Liver (tissue), 9 donors: Measurements from ENCODE around the gene MRPL49. TPM values are rescaled to one million over a fixed set of nuclear protein-coding genes. Genes with fewer than 3 reads are reported as not detected.
A peak's percentile ranks its signal among the peaks of the same experiment; 100 is the strongest.

Source experiments
- DNase-seq: peaks from one replicate; pipeline ENCODE4 v3.0.0-alpha.2; 2017; ENCODE audit warnings: low spot score
- H3K27ac ChIP-seq, 2 donors: one replicate each; pipeline ENCODE4 v1.7.0; 2013; ENCODE audit warnings: inconsistent platforms in 2 of 2, low read length in 2 of 2, control low read depth in 1 of 2, low read depth in 1 of 2, mild to moderate bottlenecking in 1 of 2
- H3K27me3 ChIP-seq, 4 donors: one replicate each; pipeline versions ENCODE4 v1.6.1 to v1.7.0; 2013; ENCODE audit warnings: low read length in 3 of 4, inconsistent platforms in 1 of 4, mild to moderate bottlenecking in 1 of 4, moderate library complexity in 1 of 4; ENCODE audit not compliant: control insufficient read depth in 4 of 4, insufficient read depth in 4 of 4
- H3K36me3 ChIP-seq, 4 donors: one replicate each; pipeline versions ENCODE4 v1.6.1 to v1.7.0; 2013; ENCODE audit warnings: low read length in 3 of 4, mild to moderate bottlenecking in 3 of 4, low read depth in 1 of 4, moderate library complexity in 1 of 4; ENCODE audit not compliant: control insufficient read depth in 4 of 4, insufficient read depth in 3 of 4
- H3K4me1 ChIP-seq, 4 donors: one replicate each; pipeline versions ENCODE4 v1.6.1 to v1.7.0; 2013; ENCODE audit warnings: low read length in 3 of 4, mild to moderate bottlenecking in 3 of 4, moderate library complexity in 1 of 4; ENCODE audit not compliant: control insufficient read depth in 4 of 4, insufficient read depth in 4 of 4
- H3K4me3 ChIP-seq, 3 donors: one replicate each; pipeline versions ENCODE4 v1.6.1 to v1.7.0; 2013; ENCODE audit warnings: low read length in 3 of 3, control low read depth in 1 of 3, low read depth in 1 of 3, mild to moderate bottlenecking in 1 of 3
- H3K9ac ChIP-seq, 2 donors: one replicate each; pipeline ENCODE4 v1.7.0; 2013; ENCODE audit warnings: low read length in 2 of 2, mild to moderate bottlenecking in 2 of 2, moderate library complexity in 2 of 2, control low read depth in 1 of 2, low read depth in 1 of 2
- H3K9me3 ChIP-seq, 4 donors: one replicate each; pipeline versions ENCODE4 v1.6.1 to v1.7.0; 2013; ENCODE audit warnings: low read length in 3 of 4; ENCODE audit not compliant: control insufficient read depth in 4 of 4
- ATF3 ChIP-seq: IDR thresholded peaks from 2 replicates; pipeline ENCODE4 v1.6.1; 2016; ENCODE audit warnings: antibody characterized with exemption
- CTCF ChIP-seq: fragments of 150-350 bp; IDR thresholded peaks from 2 replicates; pipeline ENCODE4 v1.5.1; 2017; ENCODE audit warnings: improper control_type of control experiment, low read depth, low read length; ENCODE audit not compliant: missing input control
- EGR1 ChIP-seq, 2 donors: IDR thresholded peaks; 2 replicates each; pipeline ENCODE4 v1.6.1; 2016 to 2018; ENCODE audit warnings: antibody characterized with exemption in 2 of 2, low read depth in 2 of 2
- FOXA1 ChIP-seq: IDR thresholded peaks from 2 replicates; pipeline ENCODE4 v1.6.1; 2016; ENCODE audit warnings: antibody characterized with exemption
- FOXA2 ChIP-seq: IDR thresholded peaks from 2 replicates; pipeline ENCODE4 v1.6.1; 2016; ENCODE audit warnings: antibody characterized with exemption
- GABPA ChIP-seq, 2 donors: IDR thresholded peaks in 1 of 2; conservative IDR thresholded peaks in 1 of 2; 2 replicates each; pipeline ENCODE4 v1.6.1; 2016; ENCODE audit warnings: antibody characterized with exemption in 2 of 2, mild to moderate bottlenecking in 1 of 2, moderate library complexity in 1 of 2
- HNF4A ChIP-seq, 2 donors: conservative IDR thresholded peaks; 2 replicates each; pipeline ENCODE4 v1.6.1; 2016; ENCODE audit warnings: antibody characterized with exemption in 2 of 2, mild to moderate bottlenecking in 2 of 2
- HNF4G ChIP-seq: IDR thresholded peaks from 2 replicates; pipeline ENCODE4 v1.6.1; 2016; ENCODE audit warnings: antibody characterized with exemption
- JUND ChIP-seq, 2 donors: IDR thresholded peaks; 2 replicates each; pipeline ENCODE4 v1.6.1; 2016; ENCODE audit warnings: antibody characterized with exemption in 2 of 2
- MAX ChIP-seq: IDR thresholded peaks from 2 replicates; pipeline ENCODE4 v1.6.1; 2016; ENCODE audit warnings: antibody characterized with exemption
- NR2F2 ChIP-seq: IDR thresholded peaks from 2 replicates; pipeline ENCODE4 v1.6.1; 2016; ENCODE audit warnings: antibody characterized with exemption
- RAD21 ChIP-seq, 2 donors: IDR thresholded peaks; 2 replicates each; pipeline ENCODE4 v1.6.1; 2016; ENCODE audit warnings: antibody characterized with exemption in 2 of 2, mild to moderate bottlenecking in 2 of 2
- REST ChIP-seq: IDR thresholded peaks from 2 replicates; pipeline ENCODE4 v1.6.1; 2016; ENCODE audit warnings: antibody characterized with exemption, mild to moderate bottlenecking
- RXRA ChIP-seq, 2 donors: IDR thresholded peaks; 2 replicates each; pipeline ENCODE4 v1.6.1; 2017 to 2018; ENCODE audit warnings: antibody characterized with exemption in 2 of 2, mild to moderate bottlenecking in 1 of 2
- SP1 ChIP-seq: IDR thresholded peaks from 2 replicates; pipeline ENCODE4 v1.6.1; 2018; ENCODE audit warnings: antibody characterized with exemption, mild to moderate bottlenecking
- TAF1 ChIP-seq: conservative IDR thresholded peaks from 2 replicates; pipeline ENCODE4 v1.6.1; 2016; ENCODE audit warnings: antibody characterized with exemption, mild to moderate bottlenecking
- YY1 ChIP-seq: IDR thresholded peaks from 2 replicates; pipeline ENCODE4 v1.6.1; 2016; ENCODE audit warnings: antibody characterized with exemption, mild to moderate bottlenecking
- ZBTB33 ChIP-seq: IDR thresholded peaks from 2 replicates; pipeline ENCODE4 v1.6.1; 2016; ENCODE audit warnings: antibody characterized with exemption
- WGBS: extraction: QIAGEN DNeasy Blood & Tissue Kit; methylation state at CpG from one replicate; pipeline ENCODE4 v1.1.7; 2013; 5-methylcytosine and 5-hydroxymethylcytosine counted together
- polyA plus RNA-seq, 2 donors: library from polyadenylated mRNA; stranded (reverse) in 1 of 2; unstranded in 1 of 2; fragments of 200-250 nt in 1 of 2; fragments of >200 nt in 1 of 2; fragmentation: Nextera tagmentation in 1 of 2; extraction: Ambion mirVana in 1 of 2; gene quantifications; one replicate each; pipeline versions ENCODE4 v1.2.1 to v1.2.3, GENCODE V29; 2013 to 2015
- total RNA-seq, 2 donors: library from RNA; depleted of rRNA; stranded (reverse); fragments of >200 nt; gene quantifications; one replicate each; pipeline ENCODE4 v1.2.3, GENCODE V29; 2014
- donor health status: healthy.
- donor health status: healthy.
- donor health status: healthy.
- donor health status: healthy.
- donor health status: healthy.

Gene MRPL49
- total and polyA plus RNA-seq, 4 donors, result 31.1 to 47.2 (median 35.4) TPM

- under 1% methylated on average over 52 of the region's 52 CpGs for WGBS
- H3K9me3 ChIP-seq, result no peaks in the 10 kb centered on the region
- DNase-seq, result peak; percentile 94
- H3K27me3 ChIP-seq, result no peaks in the 10 kb centered on the region
- peaks cover 2 to 18% (median 17%) of the 10 kb centered on the region in 4 donors for H3K4me1 ChIP-seq
- peaks cover 0 to 6% (median 0%) of the 10 kb centered on the region in 4 donors for H3K36me3 ChIP-seq
- H3K4me3 ChIP-seq, result peak within 1 kb of the TSS; percentile 72 to 85 (median 80)
- peak within 1 kb of the TSS; percentile 31 to 55 for H3K9ac ChIP-seq
- H3K27ac ChIP-seq, result peak within 1 kb of the TSS; percentile 82 to 88
- TF ChIP-seq HNF4G (peak; percentile 51), YY1 (peak; percentile 96), HNF4A (conservative IDR thresholded peaks at IDR 0.05) (peak; percentile 66 to 76), JUND (IDR thresholded peaks at IDR 0.05) (peak in 1 of 2 donors; percentile 51), CTCF (no peak), NR2F2 (peak; percentile 62), RAD21 (IDR thresholded peaks at IDR 0.05) (peak in 1 of 2 donors; percentile 34), GABPA (IDR thresholded peaks at IDR 0.05 in 1 of 2, conservative IDR thresholded peaks at IDR 0.05 in 1 of 2) (peak; percentile 96 to 98), ZBTB33 (peak; percentile 79), FOXA1 (peak; percentile 72), SP1 (peak; percentile 70), TAF1 (peak; percentile 64), EGR1 (IDR thresholded peaks at IDR 0.05; ENCODE audit: low read depth in 2 of 2) (peak; percentile 21 to 31), ATF3 (peak; percentile 63), RXRA (IDR thresholded peaks at IDR 0.05) (peak; percentile 68 to 78), MAX (peak; percentile 78), REST (peak; percentile 68), FOXA2 (peak; percentile 41)
Measured at GRCh38 chr11:65095974-65096806, 25.9 kb upstream of the MRPL49 start, which contains the start of gene VPS51. Gene VPS51, plus strand, starts transcription at chr11:65096214. Its CDS starts 37 bp downstream, at chr11:65096251.
